HG03575 (cell line): ENCODE data around the gene MED1.
"Not testable (repeated sequence)": the region's sequence is repeated elsewhere in the genome, so short reads cannot be mapped to it uniquely, and the experiment has no call there.

Experiments
- ATAC-seq: cut with Tn5 transposase; IDR thresholded peaks from one replicate; pipeline ENCODE4 v1.9.1; 2021; ENCODE audit not compliant: unreplicated experiment, insufficient number of reproducible peaks, low FRiP score; ENCODE audit errors: extremely low read depth

Gene MED1

GRCh38 chr17:39385040-39385439 lies 66.0 kb downstream of the MED1 start:
- ATAC-seq = no peak

DNA sequence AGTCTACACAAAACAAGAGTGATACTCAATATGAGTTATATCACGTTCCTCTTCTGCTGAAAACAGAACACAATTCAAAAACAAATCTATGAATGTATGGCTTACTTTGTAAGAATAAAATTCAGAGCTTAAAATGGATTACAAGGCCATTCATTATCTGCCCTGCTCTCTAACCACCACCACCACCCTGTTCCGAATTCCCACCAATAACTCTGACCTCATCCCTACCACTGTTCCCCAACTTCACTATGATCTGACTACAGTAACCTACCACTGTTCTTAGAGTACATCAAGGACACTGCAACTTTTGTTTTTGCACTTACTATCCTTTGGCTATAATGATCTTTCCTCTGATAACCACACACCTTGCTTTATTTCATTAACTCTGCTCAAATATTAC lies 70.9 kb downstream of the MED1 start:
- no peak for ATAC-seq

DNA sequence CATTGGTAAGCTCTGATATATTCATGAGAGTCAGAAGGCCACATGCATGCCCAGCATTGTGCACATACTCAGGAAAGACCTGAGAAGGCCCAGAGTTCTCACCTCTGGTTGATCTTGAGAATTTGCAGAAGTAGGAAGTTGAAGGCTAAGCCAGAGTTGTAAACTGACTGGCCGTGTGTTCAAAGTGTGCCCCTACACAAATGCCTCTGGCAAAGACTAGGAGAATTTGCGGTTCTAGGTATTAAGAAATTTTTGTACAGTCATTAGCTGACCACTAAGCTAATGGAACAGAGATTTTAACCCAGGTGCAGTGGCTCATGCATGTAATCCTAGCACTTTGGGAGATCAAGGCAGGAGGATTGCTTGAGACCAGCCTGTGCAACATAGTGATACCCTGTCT lies 74.6 kb downstream of the MED1 start:
- ATAC-seq = no peak

DNA sequence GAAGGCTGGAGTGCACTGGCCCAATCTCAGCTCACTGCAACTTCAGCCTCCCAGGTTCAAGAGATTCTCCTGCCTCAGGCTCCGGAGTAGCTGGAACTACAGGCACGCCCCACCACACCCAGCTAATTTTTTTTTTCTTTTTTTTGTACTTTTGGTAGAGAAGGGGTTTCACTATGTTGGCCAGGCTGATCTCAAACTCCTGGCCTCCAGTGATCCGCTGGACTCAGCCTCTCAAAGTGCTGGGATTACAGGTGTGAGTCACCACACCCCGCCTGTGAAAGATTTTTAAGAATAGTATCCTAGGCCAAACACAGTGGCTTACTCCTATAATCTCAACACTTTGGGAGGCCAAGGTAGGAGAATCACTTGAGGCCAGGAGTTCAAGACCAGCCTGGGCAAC lies 83.3 kb downstream of the MED1 start:
- not testable (repeated sequence) for ATAC-seq

- no peak for ATAC-seq
These were observed 85.2 kb downstream of the MED1 start for GRCh38 chr17:39365872-39366271.

GRCh38 chr17:39365242-39365641 lies 85.8 kb downstream of the MED1 start:
- no peak for ATAC-seq

DNA sequence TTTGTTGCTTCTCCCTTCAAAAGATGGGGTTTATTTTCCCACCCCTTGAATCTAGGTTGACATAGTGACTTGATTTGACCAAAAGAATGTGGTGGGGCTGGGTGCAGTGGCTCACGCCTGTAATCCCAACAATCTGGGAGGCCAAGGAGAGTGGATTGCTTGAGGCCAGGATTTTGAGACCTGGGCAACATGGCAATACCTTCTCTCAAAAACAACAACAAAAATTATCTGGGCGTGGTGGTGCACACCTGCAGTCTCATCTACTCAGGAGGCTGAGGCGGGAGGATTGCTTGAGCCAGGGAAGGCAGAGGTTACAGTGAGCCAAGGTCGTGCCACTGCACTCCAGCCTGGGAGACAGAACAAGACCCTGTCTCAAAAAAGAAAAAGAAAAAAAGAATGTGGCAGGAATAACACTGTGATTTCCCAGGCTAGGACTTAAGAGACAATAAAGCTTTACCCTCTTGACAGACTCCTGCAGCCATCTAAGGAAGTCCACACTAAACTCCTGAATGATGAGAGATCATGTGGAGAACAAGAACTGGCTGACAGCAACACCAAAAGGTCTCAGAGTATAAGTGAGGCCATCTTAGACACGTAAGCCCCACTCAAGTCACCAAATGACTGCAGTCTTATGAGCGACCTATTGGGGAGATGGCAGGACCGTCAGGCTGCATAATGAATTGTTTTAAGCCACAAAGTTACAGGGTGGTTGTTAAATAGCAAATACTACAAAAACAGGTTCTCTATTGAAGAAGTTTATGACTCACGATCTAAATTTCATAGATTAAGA lies 86.6 kb downstream of the MED1 start:
- no peak for ATAC-seq

- no peak for ATAC-seq
These were observed 90.0 kb downstream of the MED1 start for GRCh38 chr17:39361064-39361463.

- no peak for ATAC-seq
These were observed 90.5 kb downstream of the MED1 start for GRCh38 chr17:39360537-39360936.

- no peak for ATAC-seq
These were observed 91.1 kb downstream of the MED1 start for GRCh38 chr17:39359994-39360393.

- ATAC-seq = no peak
These were observed 93.1 kb downstream of the MED1 start for GRCh38 chr17:39357986-39358385.

DNA sequence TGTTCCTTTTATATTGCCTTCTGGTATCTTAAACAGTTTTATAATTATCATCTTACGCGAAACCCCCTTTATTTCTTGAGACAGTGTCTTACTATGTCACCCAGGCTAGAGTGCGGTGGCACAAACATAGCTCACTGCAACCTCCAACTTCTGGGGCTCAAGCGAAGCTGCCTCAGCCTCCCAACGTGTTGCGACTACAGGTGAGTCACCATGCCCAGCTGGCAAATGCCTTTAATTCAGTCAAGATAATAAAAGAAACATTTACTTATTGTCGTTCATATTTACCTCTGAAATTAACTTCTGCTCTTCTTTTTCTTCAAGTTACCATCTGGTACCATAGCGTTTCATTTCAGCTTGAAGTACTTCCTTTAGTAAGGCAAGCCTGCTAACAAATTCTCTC lies 93.6 kb downstream of the MED1 start:
- ATAC-seq = no peak
